Measurements from ENCODE around the gene ADAP2.
"Not testable (repeated sequence)": the region's sequence is repeated elsewhere in the genome, so short reads cannot be mapped to it uniquely, and the experiment has no call there.

ADAP2 gene, protein sequence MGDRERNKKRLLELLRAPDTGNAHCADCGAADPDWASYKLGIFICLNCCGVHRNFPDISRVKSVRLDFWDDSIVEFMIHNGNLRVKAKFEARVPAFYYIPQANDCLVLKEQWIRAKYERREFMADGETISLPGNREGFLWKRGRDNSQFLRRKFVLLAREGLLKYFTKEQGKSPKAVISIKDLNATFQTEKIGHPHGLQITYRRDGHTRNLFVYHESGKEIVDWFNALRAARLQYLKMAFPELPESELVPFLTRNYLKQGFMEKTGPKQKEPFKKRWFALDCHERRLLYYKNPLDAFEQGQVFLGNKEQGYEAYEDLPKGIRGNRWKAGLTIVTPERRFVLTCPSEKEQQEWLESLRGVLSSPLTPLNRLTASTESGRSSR

DNA sequence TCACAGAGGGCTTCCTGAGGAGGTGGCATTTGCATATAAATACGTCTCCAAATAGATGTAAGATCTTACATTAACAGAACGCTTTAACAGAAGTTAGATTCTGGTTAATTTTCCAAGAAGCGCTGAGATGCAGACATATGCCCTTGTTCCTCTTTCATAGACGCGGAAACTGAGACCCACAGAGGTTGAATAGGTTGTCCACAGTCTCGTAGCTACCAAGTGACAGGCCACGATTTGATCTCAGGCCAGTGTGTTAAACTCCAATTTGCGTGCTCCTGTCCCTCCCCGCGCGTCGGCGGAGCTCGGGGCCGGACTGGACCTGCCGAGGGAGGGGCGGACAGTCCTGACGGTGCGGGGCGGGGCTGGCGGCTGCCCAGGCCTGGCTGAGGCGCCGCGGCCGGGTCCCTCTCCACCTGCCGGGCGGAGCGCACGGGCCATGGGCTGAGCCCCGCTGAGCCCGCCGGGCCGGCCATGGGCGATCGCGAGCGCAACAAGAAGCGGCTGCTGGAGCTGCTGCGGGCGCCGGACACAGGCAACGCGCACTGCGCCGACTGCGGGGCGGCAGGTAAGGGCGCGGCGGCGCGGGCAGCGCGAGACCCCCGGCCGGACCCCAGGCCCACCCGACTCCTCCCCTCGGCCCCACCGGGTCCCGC is at the start of gene ADAP2:
Gene ADAP2 (plus strand): TSS at position 402 of the 653 bp plus-strand sequence. CDS start 70 bp downstream, at position 472.
- in situ Hi-C loops (cut with HindIII; ENCODE audit: low sequenced_read_pairs): no loop called here

DNA sequence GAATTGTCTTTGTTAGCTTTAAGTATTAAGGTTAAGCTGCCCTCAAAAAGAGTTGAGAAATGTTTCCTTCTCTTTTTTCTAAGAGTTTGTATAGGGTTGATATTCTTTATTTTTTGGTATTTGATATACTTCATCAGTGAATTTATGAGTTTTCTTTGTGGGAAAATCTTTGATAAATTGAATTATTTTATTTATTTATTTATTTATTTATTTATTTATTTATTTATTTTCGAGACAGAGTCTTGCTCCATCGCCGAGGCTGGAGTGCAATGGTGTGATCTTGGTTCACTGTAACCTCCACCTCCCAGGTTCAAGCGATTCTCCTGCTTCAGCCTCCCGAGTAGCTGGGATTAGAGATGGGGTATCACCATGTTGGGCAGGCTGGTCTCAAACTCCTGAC is 35.6 kb upstream of the ADAP2 start:
- in situ Hi-C loops (cut with HindIII; ENCODE audit: low sequenced_read_pairs): no loop called here

DNA sequence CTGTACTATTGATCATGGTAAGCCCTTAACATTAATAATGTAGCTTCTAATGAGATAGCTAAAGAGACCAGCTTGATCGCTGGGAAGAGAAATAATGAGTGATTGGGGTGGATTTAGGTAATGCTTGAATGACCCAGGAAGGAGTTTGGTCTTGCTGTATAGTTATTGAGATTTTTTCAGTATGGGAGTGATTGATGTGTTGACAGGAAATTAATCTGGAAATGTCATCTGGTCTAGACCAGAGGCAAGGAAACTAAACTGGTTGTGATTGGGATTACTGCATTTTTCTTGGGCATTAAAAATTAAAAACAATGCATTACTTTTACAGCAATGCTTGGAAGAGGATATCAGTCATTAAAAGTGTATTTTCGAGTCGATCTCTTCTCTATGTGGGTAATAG is 27.5 kb upstream of the ADAP2 start:
- in situ Hi-C loops (cut with HindIII; ENCODE audit: low sequenced_read_pairs): no loop called here

DNA sequence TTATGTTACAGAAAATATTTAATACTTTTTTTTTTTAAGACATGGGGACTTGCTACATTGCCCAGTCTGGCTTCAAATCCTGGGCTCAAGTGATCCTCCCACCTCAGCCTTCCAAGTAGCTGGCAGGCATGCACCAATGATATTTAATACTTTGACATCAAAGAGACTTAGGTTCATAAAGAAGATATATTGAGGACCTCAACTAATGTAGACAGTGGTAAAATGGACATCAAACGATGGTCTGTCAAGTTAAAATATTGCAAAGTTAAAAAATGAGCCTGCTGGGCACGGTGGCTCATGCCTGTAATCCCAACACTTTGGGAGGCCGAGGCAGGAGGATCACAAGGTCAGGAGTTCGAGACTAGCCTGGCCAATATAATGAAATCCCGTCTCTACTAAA is 24.4 kb upstream of the ADAP2 start:
- in situ Hi-C loops (cut with HindIII; ENCODE audit: low sequenced_read_pairs): no loop called here

DNA sequence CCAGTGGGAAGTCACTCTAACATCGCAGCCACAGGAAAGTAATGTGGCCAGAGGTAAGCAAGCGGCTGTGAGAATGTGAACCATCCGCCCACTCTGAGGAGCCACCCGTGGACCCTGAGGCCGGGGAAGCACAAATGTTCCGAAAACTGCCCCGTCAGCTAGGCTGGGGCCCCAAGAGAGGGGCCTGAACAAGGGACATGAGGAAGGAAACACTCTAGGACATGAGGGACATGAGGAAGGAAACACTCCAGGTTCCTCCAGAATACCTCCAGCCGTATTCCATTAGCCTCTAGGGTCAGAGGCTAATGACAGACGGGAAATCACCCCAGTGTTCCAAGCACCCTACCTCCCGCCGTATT is 16.0 kb upstream of the ADAP2 start:
- in situ Hi-C loops (cut with HindIII; ENCODE audit: low sequenced_read_pairs): no loop called here

DNA sequence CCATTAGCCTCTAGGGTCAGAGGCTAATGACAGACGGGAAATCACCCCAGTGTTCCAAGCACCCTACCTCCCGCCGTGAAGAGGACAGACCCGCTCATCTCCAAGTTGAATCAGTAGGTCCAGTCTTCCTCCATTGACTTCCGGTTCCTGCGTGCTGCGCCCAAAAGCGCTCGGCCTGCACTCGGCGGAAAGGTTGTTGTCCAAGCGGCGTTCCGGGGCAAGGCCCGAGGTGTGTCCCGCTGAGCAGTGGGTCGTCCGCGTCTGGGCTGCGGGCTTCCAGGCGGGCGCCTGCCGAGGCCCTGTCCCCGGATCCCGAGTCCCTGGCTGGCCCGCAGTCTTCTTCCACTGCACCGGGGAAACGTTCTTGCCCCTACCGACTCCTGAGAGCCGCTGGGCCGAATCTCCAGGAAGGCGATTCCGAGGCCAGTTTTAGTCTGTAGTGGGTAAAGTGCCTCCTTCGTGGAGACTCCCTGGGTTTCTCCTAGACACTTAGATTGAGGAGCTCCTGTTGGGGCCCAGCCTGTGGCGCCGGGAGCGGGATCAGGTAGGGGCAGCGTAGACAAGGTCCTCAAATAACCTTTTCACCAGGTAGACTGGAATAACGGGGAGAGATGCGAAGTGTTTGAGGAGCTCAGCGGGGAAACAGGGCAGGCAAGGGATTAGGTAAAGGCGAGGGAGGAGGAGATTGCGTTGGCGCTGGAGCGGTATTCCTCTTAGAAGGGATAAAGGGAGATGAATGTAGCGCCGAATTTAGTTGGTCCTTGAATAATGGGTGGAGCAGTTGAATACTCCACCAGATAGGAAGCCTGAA is 15.4 kb upstream of the ADAP2 start, which contains the start of gene TEFM:
Gene TEFM (minus strand): TSS at position 138 of the 811 bp plus-strand sequence. CDS start 40 bp downstream, at position 98.
- in situ Hi-C loops (cut with HindIII; ENCODE audit: low sequenced_read_pairs): no loop called here

DNA sequence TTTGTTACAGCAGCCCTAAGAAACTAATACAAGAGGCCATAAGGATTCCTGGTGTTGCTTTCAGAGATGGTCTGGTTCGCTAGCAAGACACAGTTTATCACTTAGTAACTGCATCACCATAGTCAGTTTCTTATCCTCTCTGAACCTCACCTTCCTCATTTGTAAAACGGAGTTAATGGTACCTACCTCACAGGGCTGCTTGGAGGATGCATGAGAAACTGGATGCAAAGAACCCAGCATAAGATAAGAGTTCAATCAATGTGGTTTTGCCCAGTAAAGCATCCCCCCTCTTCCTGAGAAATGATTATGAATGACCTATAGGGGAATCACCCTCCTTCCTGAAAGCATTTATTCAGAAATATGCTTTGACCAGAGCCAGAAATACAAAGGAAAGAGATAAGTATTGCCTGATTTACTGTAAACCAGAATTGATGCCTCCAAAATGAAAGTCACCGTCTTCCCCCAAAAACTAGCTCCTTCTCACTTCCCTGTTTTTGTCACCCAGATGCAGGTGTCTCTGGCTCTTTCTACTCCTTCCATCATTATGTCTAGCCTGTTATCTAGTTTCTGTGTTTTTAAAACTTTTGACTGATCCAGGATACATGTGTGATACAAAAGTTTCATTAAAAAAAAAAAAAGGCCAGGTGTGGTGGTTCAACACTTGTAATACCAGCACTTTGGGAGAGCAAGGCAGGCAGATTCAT is 12.9 kb upstream of the ADAP2 start:
- in situ Hi-C loops (cut with HindIII; ENCODE audit: low sequenced_read_pairs): no loop called here

DNA sequence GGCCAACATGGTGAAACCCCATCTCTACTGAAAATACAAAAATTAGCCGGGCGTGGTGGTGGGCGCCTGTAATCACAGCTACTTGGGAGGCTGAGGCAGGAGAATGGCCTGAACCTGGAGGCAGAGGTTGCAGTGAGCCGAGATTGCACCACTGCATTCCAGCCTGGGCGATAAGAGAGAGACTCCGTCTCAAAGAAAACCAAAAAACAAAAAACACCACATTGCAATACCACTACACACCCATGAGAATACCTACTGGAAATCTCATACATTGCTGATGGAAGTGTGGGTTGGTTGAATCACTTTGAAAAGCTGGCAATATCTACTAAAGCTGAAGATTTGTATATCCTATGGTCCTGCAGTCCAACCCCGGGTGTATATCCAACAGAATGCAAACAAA is 11.6 kb upstream of the ADAP2 start:
- in situ Hi-C loops (cut with HindIII; ENCODE audit: low sequenced_read_pairs): not testable (repeated sequence)

DNA sequence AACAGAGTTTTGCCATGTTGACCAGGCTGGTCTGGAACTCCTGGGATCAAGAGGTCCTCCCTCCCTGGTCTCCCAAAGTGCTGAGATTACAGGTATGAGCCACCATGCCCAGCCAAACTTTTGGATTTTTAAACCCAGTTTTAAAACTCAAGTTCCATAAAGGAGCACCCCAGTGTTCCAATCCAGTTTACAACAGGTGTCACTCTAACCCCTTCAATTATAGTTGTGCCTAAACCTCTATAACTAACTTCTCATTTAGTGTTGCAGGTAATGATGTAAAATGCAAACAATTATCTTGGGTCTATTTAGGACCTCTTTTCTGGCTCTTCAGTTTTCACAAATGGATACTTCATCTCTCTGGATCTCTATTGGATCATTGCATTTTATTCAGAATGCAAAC is 7.8 kb upstream of the ADAP2 start:
- in situ Hi-C loops (cut with HindIII; ENCODE audit: low sequenced_read_pairs): no loop called here

DNA sequence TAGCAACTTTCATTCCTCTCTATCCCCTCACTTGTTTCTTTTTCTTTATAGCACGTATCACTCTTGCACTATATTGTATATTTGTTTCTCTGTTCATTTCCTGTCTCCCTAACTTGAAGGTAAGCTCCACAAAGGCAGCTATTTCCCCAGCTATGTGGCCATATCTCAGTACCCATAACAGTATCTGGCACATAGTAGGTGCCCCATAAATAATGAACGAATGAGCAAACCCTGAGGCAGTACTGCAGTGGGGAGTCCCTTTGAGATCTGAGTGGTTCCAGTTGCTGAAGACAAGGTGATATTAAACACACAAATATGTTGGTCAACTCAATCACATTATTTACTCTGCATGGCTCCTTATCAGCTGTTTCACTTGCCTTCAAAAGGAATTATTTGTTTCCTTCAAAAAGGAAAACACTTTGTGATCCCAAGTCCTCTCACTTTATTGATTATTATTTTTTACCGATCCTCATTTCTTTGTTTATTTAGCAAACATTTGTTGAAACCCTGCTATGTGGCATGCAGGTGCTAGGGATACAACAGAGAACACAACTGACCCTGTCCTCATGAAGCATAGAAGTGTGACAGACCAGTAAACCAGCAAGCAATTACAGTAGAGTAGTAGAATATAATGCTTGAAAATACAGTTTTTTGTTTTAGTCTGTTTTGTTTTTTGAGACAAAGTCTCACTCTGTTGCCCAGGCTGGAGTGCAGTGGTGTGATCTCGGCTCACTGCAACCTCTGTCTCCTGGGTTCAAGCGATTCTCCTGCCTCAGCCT is 5.7 kb upstream of the ADAP2 start:
- in situ Hi-C loops (cut with HindIII; ENCODE audit: low sequenced_read_pairs): no loop called here

DNA sequence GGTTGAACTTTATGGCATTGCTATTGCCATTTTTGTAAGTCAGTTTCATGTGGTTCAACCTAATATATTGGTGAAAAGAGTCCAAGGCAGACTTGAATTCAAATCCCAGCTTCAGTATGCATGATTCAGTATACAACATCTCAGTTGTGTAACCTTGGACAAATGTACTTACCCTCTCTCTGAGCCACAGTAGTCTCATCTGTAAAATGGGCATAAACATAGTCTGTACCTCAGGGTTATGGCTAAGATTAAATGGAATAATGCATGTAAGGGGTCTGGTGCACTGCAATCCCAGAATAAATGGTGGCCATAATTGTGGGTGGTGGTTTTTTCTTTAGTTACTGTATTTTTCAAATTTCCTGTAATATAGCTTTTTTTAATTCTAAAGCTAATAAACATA is 4.7 kb upstream of the ADAP2 start:
- in situ Hi-C loops (cut with HindIII; ENCODE audit: low sequenced_read_pairs): no loop called here

DNA sequence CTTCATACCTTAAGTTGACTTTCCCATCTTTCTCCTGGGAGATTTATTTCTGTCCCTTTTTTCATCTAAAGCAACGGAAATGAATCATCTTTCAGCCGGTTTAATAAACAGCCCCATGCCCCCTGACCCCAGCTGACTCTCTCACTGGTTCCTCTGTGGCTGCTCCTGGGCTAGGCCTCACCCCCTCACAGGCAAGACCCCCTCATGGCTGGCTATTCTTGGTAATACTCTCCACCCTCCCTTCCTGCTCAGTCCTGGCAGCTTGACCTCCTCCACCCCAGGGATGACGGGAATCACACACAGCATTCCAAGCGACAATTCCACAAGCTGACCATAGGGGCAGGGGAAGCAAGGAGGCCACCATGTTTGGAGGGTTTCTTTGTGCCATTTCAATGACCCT is 1.5 kb upstream of the ADAP2 start:
- in situ Hi-C loops (cut with HindIII; ENCODE audit: low sequenced_read_pairs): no loop called here

DNA sequence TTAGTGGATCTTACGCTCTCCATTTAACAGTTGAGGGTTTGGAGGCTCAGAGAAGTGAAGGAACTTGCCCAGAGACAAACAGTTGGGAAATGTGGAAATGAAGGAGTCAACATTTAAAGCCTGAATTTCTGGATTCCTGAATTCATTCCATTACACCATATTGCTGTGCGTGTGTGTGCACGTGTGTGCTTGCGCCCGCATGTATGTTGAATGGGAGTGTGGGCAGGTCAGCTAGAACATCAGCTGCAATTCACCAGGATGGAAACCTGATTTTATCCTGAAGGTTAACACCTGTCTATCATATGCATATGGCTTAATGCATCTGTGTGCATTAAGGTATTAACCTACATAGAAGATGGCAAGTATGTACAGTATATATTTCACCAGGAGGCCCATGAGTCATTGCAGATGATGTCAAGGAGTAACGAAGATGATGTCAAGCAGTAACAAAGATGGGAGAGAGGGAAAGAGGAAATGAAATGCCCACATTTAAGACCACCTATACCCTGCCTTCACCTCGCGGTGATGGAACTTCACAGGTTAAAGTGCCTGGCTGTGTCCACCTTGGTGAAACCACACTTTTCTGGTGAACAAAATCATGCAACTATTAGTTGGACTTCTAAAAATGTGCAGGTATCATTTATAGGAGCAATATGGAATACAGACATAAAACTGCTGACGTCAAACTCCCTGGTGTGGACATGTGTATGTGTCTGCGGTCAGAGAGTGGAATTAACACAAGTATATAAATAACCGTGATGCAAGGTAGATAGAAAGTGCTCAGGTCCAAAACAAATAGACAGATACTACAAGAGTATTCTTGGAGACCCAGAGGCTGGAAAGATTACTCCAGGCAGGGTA is 832 bp upstream of the ADAP2 start:
- in situ Hi-C loops (cut with HindIII; ENCODE audit: low sequenced_read_pairs): no loop called here

DNA sequence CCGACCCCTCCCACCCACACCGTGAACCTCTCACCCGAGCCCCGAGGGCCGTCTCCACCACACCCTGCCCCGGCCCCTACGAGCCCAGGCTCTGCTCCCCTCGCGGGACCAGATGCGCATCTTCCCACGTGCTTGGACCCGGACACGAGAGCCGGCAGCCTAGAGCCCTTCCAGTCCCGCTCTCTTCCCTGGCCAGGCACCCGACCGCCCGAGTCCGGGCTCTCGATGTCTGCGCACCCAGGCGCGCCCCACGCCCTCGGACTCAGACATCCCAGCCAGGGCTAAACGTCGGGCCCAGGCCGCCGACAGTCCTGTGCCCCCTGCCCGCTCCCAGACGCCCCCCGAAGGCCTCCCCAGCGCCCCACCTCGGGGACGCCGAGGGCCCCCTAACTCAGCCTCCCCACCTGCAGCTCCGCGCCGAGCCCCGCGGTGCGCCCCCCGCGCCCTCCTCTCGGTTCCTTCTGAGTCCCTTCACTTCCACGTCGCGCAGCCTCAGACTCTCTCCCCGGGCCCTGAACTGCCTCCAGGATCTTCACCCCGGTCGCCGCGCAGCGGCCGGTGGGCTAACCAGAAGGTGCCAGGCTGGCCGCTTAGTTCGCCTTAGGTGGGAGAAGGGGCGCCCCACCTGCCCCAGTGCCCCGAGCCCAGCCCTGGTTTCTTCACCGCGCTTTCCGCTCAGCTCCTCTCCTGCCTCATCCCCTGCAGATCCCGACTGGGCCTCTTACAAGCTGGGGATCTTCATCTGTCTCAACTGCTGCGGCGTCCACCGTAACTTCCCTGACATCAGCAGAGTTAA is 688 bp downstream of the ADAP2 start:
- in situ Hi-C loops (cut with HindIII; ENCODE audit: low sequenced_read_pairs): no loop called here

DNA sequence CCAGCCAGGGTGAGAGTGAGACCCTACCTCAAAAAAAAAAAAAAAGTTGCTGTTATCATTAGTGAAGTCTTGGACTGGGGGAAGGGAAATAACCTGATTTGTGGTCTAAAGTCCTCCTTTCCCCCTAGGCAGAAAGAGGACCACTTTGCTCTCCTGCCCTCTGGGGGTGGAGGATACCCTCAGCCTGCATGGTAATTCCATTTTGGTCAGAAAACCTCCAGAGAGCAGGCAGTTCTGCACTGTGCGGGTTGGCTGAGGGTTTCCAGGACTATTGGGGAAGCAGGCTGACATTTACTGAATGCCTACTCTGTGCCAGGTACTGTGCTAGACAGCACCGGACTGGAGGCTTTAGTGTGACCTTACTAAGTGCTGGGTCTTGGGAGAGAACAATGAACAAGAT is 2.6 kb downstream of the ADAP2 start:
- in situ Hi-C loops (cut with HindIII; ENCODE audit: low sequenced_read_pairs): no loop called here

DNA sequence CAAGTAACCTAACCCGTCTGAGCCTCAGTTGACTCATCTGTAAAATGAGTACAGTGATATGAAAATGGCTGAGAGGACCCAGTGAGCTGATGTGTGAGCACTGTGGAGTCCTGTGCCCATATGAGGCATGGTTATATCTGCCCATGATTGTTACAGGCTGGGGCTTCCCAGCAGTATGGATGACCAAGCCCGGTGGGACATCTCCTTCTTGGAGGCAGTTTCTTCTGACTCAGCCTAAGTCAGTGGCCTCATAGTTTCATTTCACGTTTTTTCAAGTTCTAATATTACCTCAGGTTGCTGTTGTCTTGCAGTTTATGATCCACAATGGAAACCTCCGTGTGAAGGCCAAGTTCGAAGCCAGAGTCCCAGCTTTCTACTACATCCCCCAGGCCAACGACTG is 4.8 kb downstream of the ADAP2 start:
- in situ Hi-C loops (cut with HindIII; ENCODE audit: low sequenced_read_pairs): no loop called here

DNA sequence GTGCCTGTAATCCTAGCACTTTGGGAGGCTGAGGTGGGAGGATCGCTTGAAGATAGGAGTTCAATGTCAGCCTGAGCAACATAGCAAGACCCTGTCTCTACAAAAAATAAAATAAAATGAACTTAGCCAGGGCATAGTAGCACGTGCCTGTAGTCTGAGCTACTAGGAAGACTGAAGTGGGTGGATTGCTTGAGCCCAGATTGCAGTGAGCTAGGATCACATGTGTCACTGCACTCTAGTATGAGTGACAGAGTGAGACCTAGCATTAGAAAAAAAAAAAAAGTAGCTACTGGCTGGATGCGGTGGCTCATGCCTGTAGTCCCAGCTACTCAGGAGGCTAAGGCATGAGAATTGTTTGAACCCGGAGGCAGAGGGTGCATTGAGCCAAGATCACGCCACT is 6.0 kb downstream of the ADAP2 start:
- in situ Hi-C loops (cut with HindIII; ENCODE audit: low sequenced_read_pairs): no loop called here

DNA sequence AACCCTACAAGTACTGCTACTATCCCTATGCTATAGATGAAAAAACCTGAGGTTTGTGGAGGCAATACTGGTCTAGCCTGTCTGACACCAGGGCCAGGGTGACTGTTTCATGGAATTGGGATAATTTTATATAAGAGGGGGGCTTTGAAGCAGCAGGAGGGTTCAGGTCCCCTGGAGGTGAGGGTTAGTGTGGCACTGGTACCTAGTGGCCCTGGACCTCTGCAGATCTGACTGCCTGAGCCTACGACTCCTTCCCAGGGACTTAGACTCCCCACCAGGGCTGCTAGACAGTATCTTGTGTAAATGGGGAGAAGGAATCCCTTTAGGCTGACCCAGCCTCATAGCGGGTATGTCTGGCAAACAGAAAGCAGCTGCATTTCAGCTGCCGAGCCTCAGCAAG is 6.8 kb downstream of the ADAP2 start:
- in situ Hi-C loops (cut with HindIII; ENCODE audit: low sequenced_read_pairs): no loop called here
